ENCODE data around the gene CFDP1.

Gene CFDP1

DNA sequence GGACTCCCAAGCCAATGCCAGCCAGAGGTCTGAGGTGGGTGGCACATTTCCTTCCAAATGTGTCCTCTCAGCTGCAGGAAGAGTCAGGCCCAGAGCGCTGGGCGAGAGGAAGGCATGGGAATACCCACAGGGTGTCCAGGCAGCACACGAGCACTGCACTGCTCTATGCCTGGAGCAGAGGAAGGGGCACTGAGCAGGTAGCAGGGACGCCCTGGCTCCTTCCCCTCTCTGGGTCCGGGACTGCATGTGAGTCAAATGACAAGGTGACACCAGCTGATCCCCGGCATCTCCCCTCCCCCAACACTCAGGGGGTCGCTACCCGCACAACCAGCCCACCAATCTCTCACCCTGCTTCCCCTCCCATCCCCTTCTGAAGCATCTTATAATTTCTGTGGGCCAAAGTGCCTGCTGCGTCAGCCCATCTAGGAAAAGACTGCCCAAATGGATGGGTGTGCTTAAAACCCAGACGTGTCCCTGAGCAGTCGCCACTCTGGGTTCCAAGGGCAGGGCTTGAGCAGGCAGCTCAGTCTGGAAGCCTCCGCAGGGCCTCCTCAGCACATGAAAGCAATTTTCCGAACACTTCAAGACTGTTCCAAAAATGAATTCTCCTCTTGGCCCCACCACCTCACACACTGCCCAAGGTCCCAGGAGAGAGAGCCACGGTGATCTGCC, 169.9 kb downstream of the CFDP1 start:
- FAIRE-seq, result no peak

DNA sequence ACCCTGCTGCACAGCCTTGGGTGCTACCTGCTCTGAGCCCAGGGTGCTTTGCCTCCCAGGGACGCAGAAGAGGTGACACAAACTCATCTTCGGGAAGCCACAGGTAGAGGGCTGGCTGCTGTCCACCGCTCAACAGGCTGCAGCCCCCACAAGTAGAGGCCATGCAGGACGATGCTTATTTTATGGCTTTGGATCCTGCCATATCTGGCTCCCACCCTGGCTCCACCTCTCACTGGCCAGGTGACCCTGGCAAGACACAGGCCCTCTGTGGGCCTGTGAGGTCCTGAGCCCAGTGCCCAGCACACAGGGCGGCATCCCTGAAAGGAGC, 170.5 kb downstream of the CFDP1 start:
- FAIRE-seq, result no peak

DNA sequence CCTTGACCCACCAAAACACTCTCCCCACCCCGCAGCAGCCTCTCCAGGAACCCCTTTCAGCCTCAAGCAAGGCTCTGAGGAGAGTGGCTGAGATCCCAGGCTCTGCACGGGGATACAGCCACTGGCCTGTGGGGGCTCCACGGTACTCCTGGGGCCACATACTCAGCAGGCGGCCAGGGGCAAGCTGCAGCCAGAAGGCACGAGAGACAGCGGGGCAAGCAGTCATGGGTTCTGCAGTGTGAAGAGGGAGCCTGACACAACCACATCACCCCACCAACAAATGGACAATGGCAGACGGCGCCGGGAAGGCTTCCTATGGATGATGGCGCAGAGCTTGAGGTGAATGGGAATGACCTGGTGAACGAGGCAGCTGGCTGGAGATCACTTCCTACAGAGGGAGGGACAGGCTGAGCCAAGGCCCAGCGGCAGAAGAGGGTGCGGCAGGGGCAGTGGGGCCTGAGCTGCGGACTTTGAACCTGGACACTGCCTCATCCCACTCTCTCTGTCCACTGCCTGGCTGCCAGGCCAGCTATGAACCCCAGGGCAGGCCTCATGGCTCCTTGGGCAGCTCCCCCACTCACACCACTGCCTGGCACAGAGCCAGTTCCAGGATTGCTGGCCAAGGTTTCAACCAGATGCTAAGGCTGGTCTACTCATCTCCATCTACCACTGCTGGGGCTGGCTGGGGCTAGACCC, 171.1 kb downstream of the CFDP1 start:
- no peak for FAIRE-seq

DNA sequence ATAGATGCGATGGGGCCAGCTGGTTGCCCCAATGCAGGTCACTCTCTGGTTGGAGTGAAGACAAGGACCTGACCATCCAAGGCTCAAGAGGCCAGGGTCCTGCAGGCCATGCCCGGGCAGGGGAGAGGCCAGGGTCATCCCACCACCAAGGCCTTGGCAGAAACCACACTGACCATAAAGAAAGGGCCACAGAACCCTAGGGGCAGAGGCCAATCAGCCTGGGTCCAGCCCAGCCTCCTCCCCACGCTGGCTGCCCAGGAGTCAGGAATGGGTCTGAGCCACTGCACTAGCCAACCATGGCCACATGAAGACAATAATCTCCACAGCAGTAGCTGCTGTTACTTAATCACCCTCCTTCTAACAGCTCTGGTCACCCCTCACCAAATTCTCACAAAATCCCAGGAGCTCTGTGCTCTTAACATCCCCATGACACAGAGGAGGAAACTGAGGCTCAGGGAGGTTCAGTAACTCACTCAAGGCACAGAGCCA, 171.7 kb downstream of the CFDP1 start:
- FAIRE-seq, result no peak

DNA sequence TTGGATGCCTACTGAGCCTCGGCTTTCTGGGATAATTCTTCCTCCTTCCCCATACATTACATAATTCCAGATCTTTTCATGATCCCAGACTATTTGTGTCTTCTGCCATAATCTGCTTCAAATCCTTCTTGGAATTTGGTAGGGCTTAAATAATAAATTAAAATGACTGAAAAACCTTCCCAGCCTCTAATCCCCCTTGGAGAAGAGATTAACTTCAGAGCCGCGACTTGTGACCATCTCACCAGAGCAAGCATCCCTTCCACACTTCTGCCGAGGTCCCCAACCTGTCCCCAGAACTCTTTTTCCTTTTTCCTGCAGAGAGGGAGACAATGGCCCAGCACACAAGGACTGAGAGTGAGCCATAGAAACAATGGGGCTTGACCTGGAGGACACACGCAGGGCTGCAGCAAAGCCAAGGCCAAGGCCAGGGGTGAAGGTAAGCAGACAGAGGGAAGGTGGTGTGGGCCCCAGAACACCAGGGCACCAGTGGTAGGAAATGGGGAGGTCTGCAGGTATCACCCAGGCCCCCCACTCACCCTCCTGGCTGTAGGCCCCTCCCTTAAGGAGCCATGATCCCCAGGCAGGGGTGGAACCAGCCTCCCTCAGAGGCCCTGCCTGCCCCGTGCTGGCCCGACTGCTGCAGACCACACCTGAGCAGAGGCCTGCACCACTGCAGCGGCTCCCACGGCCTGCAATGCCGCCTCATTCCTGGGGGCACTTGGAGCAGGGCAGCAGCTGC, 172.3 kb downstream of the CFDP1 start:
- FAIRE-seq, result no peak

DNA sequence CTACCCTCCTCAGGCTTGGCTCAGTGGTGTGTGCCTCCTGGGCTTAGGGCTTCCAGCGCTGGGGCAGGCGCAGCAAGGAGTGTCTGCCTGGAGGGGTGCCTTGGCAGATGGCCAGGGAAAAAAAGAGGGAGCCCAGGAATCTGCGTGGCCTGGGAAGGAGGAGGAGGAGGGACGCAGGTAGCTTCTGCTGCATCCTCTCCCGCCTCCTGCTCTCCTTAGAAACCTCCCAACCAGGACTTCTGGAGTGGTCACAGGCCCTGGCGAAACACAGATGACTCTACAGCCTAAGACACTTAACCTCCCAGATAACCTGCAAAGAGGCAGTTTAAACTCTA, 174.5 kb downstream of the CFDP1 start:
- no peak for FAIRE-seq

DNA sequence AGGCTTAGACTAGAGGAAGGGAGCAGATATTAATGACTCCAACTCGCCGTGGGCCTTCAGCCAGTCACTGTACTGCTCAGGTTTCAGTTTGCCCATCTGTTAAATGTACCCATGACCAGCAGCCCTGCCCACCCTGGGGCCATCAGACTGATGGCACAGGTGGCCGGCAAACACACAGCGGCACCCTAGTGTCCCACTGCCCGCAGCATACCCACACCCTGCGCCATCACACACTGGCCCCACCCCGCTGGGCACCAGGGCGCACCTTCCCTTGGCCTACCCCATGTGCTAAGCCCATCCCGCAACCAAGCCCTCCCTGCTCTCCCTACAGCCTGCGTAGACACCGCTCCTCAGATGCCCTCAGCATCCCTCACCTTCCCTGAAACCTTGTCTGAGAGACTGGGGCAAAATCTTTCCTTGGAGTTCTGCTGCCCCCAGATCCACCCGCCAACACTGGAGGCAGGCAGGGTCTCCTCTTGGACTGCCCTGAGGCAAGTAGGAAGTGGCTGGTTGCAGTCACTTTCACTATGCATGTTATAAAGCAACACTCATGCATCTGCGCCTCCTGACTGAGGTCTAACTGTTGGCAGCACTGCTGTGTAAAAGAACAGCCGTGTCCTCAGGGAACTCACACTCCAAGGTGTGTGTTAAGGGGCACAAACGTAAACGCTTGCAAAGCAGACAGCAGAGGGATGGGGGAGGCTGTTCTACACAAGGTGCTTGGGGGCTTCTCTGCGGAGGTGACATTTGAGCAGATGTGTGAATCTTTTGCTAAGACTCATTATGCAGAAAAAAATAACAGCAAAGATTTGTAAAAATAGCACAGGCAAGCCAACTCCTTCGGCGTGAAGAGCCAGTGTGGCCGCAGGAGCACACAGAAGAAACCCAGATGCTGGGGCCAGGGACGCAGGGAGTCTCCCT, 175.2 kb downstream of the CFDP1 start:
- FAIRE-seq, result no peak

DNA sequence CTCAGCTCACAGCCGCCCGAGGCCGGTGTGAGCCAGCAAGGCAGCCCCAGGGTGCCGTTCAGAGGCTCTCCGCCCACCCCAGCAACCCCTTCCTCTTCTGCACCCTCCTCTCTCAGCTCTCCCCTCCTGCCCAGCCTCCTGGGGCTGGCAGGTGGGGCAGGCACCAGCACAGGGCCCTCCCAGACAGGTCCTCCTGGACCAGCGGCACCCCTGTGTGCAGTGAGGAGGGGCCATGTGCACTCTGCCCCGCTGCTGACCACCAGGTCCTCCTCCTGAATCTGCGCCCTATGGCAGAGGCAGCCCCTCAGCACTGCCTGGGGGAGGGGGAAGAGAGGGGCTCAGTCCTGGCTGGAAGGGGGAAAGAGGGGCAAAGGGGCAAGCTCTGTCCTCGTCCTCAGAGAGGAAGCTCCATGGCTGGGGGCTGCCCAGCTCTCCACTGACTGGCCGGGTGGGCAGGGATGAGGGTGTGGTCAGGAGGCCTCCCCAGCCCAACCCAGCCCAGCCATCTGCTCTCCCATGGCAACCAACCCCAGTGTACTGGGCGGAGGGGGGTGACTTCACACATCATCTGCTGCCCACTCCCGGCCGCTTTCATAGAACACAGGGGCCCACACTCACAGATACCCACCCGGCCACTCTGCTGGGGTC, 176.5 kb downstream of the CFDP1 start:
- no peak for FAIRE-seq

DNA sequence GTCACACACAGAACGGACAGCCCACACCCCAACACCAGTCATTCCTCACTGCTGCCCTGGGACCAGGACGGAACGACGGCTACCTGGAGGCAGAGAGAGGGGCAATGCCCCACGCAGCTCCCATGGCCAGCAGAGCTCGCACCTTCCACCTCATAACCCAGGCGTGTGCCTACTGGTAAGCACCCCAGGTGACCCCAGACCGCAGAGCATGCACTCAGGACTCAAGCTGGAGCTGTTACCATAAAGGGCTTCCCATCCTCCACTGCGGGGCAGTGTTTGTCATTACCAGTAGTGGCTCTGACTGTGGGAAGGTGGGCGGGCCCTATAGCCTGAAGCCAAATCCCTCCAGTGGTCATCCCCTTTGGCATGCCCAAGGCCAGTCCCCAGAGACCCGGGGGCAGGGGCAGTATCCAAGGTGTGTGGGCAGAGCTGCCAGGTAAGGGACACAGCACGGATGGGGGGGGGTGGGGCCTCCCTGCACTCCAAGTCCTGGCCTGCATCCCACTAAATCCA, 177.2 kb downstream of the CFDP1 start:
- no peak for FAIRE-seq

DNA sequence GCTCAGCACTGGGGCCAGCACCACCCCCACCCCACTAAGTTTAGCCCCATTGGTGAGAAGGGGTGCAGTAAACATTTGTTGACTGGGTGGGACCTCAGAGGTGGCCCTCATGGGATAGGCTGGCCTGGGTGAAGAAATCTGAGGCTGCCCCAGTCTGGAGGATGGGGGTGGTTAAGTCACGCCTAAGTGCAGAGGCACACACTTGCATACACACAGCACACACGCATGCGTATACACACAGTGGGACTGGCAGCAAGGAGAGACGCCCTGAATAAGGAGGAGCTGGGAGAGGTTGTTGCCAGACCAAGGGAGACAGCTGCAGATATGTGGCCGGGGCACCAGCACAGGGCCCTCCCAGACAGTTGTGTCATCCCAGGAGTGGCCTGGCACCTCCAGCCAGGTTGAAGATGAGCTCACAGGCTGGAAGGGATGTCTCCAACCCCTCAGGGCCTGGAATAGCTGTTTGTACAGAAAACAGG, 178.9 kb downstream of the CFDP1 start:
- FAIRE-seq, result no peak

DNA sequence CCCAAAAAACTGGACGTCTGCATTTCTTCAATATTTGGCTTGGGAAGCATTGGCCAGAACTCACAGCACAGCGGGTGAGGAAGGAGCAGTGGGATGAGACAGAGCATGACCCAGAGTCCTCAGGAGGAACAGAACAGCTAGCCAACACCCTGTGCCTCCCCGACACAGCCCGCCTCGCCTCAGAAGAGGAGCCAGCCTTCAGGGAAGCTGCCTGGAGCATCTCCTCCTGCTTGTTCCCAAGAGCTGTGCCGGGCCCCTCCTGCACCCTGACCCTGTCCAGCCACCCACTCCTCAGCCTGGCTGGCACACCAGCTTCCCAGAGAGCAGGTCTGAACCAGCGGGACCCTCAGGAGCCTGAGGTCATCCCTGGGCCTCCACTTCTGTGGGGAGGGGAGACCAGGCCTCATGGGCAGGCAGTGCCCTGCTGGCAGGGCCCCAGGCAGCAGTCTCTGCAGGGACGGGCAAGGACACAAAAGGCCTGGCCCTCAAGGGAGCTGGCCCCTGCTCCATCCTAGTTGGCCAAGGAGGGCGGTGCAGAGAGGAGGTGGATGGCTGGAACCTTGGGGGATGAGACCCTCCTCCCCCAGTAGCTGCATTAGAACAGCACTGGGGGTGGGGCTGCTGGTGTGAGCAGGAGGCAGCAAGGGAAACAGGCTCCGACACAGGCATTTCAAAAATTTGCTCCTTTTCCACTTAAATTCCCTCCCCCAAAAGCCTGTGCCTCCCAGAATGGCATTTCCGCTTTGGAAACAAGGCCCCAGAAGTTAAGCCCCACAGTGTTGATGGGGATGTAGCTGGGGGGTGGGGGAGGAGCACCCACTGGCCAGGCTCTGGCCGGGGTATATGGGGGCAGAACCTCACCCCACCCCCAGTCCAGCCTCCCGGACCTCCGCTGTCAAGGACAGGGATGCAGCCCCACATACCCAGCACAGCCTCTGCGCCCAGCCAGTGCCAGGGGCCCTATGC, 180.1 kb downstream of the CFDP1 start:
- FAIRE-seq, result no peak

DNA sequence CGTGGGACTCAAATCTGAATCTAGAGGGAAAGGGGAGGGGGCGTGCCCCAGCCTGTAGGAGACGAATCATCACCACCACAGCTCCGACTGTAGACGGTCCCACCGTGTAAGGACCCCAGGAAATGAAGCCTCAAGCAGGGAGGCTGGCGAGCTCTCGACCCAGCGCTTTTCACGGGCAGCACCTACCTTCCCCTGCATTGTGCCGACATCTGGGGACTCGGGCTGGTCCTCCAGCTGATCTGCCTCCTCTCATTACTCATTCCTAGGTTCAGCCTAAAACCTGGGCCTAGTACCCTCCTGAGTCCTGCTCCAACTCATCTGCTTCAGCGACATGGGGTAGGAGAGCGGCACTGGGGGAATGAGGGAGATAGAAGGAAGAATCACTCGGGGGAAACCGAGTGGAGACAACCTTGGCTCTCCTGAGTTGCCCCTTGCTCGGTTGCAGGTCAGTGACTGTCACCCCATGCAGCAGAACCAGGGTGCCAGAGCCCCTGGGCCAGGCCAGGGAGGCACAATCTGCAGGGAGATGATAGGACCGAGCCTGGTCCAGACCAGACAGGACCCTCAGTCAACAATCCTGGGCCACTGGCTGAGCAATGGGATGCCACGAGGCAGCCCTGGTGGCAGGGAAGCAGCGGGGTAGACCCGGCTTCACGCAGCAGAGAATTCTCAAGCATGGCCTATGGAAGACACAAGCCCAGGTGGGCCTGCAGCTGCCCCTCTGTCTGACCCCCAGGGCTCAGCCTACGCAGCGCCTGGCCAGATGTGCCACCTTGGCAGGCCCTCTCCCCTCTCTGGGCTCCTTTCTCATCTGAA, 181.0 kb downstream of the CFDP1 start:
- no peak for FAIRE-seq

DNA sequence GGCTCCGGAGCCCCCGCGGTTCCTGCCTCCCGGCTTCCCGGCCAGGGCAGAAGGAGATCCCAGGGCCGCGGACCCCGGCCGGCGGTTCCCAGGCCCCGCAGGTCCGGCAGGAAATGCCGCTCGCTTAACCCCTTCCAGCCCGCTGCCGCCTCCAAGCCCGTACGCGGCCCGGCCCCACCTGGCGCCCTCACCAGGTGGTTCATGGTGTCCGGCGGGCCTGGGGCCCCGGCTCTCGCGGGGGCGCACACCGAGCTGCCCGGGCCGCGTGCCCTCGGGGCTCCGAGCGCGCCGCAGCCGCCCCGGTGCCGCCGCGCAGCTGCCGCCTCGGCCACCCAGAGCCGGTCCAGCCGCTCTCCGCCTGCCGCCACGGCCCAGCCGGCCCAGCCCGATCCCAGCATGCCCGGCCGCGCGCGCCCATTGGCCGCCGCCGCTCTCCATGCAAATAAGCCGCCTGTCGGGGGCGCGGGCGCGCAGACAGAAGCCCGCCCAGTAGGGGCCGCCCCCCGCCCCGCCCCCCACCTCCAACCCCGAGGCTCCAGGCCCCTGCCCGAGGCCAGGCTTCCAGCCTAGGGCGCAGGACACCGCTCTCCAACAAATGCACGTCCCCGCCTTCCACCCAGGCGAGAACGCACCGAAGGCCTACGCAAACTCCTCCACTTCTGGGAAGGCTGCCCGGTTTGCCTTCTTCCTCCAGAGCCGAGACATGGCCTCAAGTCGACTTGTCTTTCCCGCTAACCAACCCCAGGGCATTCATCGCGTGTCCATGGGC, 181.8 kb downstream of the CFDP1 start, which contains the start of gene BCAR1:
Gene BCAR1, minus strand, starts transcription at position 345 of the 769 bp plus-strand sequence. Its CDS starts 142 bp downstream, at position 203.
- FAIRE-seq, result no peak

DNA sequence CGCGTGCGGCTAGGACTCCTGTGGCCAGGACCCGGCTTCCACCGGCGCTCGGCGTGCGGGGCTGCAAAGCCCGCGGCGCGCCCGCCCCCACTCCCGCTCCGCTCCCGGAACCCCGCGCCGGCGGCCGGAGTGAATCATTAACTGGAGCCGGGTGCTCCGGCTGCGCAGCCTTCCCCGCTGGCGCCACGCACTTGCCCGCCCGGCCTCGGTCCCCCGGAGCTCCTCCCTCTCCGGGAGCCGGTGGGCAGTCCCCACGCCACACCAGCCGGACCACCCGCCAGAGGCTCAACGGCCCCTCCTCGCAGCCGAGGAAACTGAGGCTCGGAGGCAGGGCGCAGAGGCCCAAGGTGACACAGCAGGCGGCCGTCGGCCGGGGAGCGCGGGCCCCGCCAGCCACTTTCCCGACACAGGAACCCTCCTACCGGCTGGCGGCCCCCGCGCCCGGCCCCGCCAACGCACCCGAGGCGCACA, 182.5 kb downstream of the CFDP1 start:
- FAIRE-seq, result no peak

DNA sequence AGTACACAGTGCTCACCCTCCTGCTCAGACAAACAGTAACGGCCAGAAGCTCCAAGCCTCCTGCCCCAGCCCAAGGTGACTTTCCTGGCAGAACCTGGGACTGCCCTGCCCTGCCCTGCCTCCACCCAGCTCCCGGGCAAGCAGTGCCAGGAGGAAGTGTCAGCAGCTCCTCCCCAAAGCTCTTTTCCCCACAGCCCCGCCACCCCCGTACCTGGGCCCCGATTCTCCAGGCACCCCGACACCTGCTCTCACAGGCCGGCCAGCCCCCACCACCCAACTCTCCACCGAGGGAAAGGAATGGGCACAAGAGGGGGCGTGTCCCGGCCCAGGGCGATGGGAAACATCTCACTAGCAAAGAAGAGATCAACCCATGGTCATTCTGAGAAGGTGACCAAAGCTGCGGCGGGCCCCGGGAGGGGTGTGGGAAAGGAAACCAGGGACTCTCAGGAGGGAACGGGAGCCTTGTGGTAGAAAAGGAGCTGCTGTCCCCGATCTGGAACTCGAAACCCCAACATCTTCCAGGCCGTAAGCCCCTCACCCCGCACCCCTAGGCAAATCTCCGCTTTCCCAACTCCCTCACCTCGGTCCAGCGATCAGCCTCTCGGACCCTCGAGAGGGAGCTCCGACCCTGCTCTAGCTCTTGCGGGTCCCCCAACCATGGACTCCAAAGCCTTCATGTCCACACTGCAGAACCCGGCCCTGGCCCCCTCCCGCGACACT, 183.1 kb downstream of the CFDP1 start:
- FAIRE-seq, result no peak

DNA sequence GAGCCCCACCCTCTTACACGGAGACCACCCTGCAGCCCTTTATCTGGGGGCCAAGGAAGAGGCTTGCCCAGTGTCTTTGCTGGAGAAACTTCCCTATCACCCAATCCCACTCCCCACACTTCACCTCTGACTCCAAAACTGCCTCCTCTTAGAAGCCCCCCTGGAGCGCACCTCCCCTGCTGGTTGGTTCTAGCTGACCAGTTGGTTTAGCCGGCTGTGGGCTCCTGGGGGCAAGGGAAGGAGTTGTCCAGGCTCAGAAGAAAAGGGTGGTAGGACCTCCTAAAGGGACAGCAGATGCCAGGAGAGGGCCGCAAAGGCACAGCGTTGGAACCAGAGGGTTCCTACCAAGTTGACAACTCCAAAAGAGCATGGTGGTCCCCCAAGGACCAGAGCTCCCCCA, 183.9 kb downstream of the CFDP1 start:
- no peak for FAIRE-seq

DNA sequence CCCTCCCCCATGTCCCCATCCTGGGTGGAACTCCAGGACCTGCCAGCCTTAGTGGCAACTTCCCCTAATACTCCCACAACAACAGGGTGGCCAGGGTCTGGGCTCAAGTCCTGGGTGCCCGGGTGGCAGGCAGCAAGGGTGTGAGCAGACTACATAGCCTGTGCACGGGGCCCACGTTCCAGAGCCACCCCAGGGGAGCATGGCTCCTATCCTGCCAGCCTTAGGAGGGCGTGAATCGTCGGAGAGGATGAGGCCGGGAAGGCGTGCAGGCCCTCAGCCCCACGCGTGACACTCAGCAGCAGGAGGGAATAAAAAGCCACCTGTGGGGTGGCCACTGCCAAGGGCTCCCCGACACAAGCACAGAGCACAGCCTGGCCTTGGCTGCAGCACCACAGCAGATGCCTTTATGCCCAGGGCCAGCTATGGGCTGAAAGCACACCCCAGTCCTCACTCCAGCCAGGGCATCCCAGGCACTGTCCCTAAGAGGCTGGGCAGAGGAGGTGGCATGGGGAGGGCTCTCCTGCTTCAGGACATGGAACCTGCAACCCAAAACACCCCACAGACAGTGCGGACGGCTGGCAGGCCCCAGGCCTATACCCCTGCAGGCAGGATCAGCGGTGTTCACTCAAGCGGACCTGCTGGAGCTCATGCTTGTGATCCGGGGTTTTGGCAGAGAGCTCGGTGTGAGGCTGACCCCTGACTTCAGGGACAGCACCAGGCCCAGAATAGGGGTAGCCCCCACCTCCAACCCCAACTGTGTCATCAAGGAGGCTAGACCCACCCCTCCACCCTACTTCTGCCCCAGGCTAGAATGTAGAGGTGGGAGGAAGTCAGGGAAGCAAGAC, 184.5 kb downstream of the CFDP1 start:
- FAIRE-seq, result no peak

Measured in colon (tissue), 2 donors.